ENCODE measurements around the gene CETN1.
A peak's percentile ranks its signal among the peaks of the same experiment; 100 is the strongest.

Gene CETN1

GRCh38 chr18:623761-624620 lies 43.8 kb downstream of the CETN1 start:
- DNase-seq = peak; percentile 59 to 68

DNA sequence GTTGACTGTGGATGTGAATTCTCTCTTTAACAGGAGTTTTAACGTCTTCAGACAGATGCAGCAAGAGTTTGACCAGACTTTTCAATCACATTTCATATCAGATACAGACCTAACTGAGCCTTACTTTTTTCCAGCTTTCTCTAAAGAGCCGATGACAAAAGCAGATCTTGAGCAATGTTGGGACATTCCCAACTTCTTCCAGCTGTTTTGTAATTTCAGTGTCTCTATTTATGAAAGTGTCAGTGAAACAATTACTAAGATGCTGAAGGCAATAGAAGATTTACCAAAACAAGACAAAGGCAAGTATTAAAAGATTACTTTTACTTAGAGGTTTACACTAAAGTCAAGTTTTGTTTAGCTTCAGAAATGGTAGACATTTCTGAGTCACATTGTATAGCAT lies 47.1 kb downstream of the CETN1 start:
- DNase-seq = no peak

DNA sequence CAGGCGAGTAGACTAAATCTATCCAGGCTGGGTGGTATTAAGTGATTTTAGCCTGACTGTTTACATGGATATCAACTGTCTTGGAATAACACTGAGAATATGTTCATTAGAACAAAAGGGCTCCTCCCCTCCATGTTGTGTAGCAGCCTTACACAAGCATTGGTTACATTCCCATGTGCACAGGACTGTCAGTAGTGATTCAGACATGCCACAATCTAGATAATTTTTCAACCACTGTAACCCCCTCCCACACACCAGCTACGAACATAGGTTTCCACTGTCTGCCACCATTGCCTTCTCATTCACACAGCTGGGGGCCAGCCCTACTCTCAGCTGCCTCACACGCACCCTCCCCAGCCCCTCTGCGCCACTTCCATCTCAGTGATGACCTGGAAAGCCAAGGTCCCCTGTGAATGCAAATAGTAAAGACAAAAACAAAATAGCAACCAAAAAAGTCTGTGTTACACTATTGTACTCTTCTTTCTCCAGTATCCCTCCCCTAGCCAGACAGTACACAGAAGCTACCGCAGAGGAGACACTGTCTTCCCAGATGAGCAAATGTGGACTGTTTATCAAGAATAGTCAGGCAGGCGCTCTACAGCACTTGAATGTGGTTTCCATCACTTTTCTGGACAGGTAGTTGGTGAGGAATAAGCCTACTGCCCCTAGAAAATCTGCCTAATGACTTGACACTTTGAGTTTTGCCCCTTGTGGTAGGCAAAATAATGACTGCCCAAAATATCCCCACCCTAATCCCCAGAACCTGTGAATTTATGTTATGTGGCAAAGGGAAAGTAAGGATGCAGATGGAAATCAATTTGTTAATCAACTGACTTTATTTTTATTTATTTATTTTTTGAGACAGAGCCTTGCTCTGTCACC lies 49.3 kb downstream of the CETN1 start:
- no peak for DNase-seq

DNA sequence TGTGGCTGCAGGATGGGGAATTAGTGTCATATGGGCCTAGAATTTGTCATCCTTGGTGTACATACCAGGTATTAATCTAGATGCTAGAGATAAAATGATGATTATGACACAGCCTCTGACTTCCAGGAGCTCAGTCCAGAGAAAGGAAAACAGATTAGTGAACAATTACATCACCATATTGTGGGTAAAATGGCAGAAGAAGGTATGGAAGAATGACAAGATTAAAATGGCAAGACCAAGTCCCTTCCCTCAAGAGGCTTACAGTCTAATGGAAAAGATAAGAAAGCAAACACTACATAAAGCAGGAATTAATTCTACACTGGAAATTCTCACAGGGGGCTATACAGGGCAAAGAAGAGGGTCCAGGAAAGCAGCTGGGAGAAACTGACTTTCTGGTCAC lies 51.4 kb downstream of the CETN1 start:
- no peak for DNase-seq
